Parathyroid adenoma (tissue), 2 donors: ENCODE measurements around the gene SARM1.

Source experiments
- H2AFZ ChIP-seq: fragments of 300-600 bp; sonication (generic); one replicate; pipeline ENCODE4 v1.7.0; 2017; ENCODE audit warnings: antibody characterized with exemption, mild to moderate bottlenecking
- H3K27ac ChIP-seq: fragments of 300-600 bp; sonication (generic); one replicate; pipeline ENCODE4 v1.7.0; 2017
- H3K27me3 ChIP-seq: fragments of 300-600 bp; sonication (generic); one replicate; pipeline ENCODE4 v1.7.0; 2017; ENCODE audit warnings: low read length; ENCODE audit not compliant: control insufficient read depth, insufficient read depth
- H3K36me3 ChIP-seq: fragments of 300-600 bp; sonication (generic); one replicate; pipeline ENCODE4 v1.7.0; 2017; ENCODE audit warnings: low read length; ENCODE audit not compliant: control insufficient read depth, insufficient read depth
- H3K4me1 ChIP-seq: fragments of 300-600 bp; sonication (generic); one replicate; pipeline ENCODE4 v1.7.0; 2017; ENCODE audit warnings: control low read depth
- H3K4me2 ChIP-seq: fragments of 300-600 bp; sonication (generic); one replicate; pipeline ENCODE4 v1.7.0; 2017; ENCODE audit warnings: low read length
- H3K4me3 ChIP-seq: fragments of 300-600 bp; sonication (generic); one replicate; pipeline ENCODE4 v1.7.0; 2017; ENCODE audit warnings: low read depth, low read length
- H3K79me2 ChIP-seq: fragments of 300-600 bp; sonication (generic); one replicate; pipeline ENCODE4 v1.7.0; 2017; ENCODE audit warnings: control low read depth
- H3K9ac ChIP-seq: fragments of 300-600 bp; sonication (generic); one replicate; pipeline ENCODE4 v1.7.0; 2017; ENCODE audit warnings: mild to moderate bottlenecking
- H3K9me3 ChIP-seq: fragments of 300-600 bp; sonication (generic); one replicate; pipeline ENCODE4 v1.7.0; 2017; ENCODE audit warnings: low read length; ENCODE audit not compliant: control insufficient read depth
- TF ChIP-seq, protein P1 (sequence below): fragments of 300-600 bp; sonication (generic); IDR thresholded peaks from one replicate; pipeline ENCODE4 v1.7.0; 2017; ENCODE audit warnings: antibody characterized with exemption, mild to moderate bottlenecking
- donor health status: primary hyperparathyroidism.

Gene SARM1

GRCh38 chr17:28372203-28372944, 880 bp downstream of the SARM1 start:
- Histone ChIP-seq H3K27me3 (no peaks in the 10 kb centered on the region), H3K79me2 (peaks cover 12% of the 10 kb centered on the region), H3K4me1 (peaks cover 9% of the 10 kb centered on the region), H3K27ac (peak overlapping the region; percentile 60), H3K4me3 (peak overlapping the region; percentile 22), H3K9me3 (no peaks in the 10 kb centered on the region), H2AFZ (peak overlapping the region; percentile 79), H3K4me2 (peak overlapping the region; percentile 69), H3K36me3 (no peaks in the 10 kb centered on the region), H3K9ac (peak overlapping the region; percentile 44)
- TF ChIP-seq, protein P1, sequence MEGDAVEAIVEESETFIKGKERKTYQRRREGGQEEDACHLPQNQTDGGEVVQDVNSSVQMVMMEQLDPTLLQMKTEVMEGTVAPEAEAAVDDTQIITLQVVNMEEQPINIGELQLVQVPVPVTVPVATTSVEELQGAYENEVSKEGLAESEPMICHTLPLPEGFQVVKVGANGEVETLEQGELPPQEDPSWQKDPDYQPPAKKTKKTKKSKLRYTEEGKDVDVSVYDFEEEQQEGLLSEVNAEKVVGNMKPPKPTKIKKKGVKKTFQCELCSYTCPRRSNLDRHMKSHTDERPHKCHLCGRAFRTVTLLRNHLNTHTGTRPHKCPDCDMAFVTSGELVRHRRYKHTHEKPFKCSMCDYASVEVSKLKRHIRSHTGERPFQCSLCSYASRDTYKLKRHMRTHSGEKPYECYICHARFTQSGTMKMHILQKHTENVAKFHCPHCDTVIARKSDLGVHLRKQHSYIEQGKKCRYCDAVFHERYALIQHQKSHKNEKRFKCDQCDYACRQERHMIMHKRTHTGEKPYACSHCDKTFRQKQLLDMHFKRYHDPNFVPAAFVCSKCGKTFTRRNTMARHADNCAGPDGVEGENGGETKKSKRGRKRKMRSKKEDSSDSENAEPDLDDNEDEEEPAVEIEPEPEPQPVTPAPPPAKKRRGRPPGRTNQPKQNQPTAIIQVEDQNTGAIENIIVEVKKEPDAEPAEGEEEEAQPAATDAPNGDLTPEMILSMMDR, result no peak

DNA sequence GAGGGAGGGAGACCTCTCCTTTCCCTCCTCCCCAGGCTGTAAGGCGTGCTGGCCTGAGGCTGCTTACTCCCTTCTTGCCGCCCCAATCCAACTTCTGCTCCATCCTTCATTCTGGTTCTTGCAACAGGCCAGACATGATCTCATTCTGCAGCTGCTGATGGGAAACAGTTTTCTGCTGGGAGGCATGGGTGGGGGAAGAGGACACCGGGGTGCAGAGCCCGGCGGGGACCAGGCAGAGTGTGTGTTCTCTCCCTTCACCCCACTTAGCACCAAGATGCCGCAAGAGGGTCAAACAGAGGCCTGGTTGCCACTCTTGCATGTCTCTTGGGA, 1.4 kb downstream of the SARM1 start:
- Histone ChIP-seq H2AFZ (no peak overlapping the region), H3K9me3 (no peaks in the 10 kb centered on the region), H3K4me3 (no peak overlapping the region), H3K79me2 (peaks cover 13% of the 10 kb centered on the region), H3K36me3 (no peaks in the 10 kb centered on the region), H3K4me1 (peaks cover 9% of the 10 kb centered on the region), H3K27ac (no peak overlapping the region), H3K27me3 (no peaks in the 10 kb centered on the region), H3K9ac (no peak overlapping the region), H3K4me2 (no peak overlapping the region)
- TF ChIP-seq, protein P1, result no peak

- Histone ChIP-seq H3K79me2 (peaks cover 22% of the 10 kb centered on the region), H3K27ac (peak overlapping the region; percentile 21), H3K36me3 (no peaks in the 10 kb centered on the region), H3K4me3 (no peak overlapping the region), H3K4me2 (no peak overlapping the region), H3K27me3 (no peaks in the 10 kb centered on the region), H3K4me1 (peaks cover 16% of the 10 kb centered on the region), H2AFZ (peak overlapping the region; percentile 11), H3K9me3 (no peaks in the 10 kb centered on the region), H3K9ac (no peak overlapping the region)
- TF ChIP-seq, protein P1, result no peak
Observed at GRCh38 chr17:28379814-28380801, 8.6 kb downstream of the SARM1 start.

DNA sequence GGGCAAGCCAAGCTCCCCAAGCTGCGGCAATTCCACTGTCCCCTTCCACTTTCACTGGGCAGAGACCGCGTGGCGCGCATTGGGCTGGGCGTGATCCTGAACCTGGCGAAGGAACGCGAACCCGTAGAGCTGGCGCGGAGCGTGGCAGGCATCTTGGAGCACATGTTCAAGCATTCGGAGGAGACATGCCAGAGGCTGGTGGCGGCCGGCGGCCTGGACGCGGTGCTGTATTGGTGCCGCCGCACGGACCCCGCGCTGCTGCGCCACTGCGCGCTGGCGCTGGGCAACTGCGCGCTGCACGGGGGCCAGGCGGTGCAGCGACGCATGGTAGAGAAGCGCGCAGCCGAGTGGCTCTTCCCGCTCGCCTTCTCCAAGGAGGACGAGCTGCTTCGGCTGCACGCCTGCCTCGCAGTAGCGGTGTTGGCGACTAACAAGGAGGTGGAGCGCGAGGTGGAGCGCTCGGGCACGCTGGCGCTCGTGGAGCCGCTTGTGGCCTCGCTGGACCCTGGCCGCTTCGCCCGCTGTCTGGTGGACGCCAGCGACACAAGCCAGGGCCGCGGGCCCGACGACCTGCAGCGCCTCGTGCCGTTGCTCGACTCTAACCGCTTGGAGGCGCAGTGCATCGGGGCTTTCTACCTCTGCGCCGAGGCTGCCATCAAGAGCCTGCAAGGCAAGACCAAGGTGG, 9.8 kb downstream of the SARM1 start:
- Histone ChIP-seq H3K27me3 (no peaks in the 10 kb centered on the region), H3K27ac (peak overlapping the region; percentile 21), H3K9ac (no peak overlapping the region), H3K36me3 (no peaks in the 10 kb centered on the region), H3K4me3 (no peak overlapping the region), H3K4me2 (no peak overlapping the region), H3K9me3 (no peaks in the 10 kb centered on the region), H2AFZ (no peak overlapping the region), H3K4me1 (peaks cover 16% of the 10 kb centered on the region), H3K79me2 (peaks cover 22% of the 10 kb centered on the region)
- TF ChIP-seq, protein P1, result no peak
